ENCODE measurements around the gene MLNR.

GRCh38 chr13:49234741-49235140 lies 14.6 kb downstream of the MLNR start:
- TF ChIP-seq, protein P1, sequence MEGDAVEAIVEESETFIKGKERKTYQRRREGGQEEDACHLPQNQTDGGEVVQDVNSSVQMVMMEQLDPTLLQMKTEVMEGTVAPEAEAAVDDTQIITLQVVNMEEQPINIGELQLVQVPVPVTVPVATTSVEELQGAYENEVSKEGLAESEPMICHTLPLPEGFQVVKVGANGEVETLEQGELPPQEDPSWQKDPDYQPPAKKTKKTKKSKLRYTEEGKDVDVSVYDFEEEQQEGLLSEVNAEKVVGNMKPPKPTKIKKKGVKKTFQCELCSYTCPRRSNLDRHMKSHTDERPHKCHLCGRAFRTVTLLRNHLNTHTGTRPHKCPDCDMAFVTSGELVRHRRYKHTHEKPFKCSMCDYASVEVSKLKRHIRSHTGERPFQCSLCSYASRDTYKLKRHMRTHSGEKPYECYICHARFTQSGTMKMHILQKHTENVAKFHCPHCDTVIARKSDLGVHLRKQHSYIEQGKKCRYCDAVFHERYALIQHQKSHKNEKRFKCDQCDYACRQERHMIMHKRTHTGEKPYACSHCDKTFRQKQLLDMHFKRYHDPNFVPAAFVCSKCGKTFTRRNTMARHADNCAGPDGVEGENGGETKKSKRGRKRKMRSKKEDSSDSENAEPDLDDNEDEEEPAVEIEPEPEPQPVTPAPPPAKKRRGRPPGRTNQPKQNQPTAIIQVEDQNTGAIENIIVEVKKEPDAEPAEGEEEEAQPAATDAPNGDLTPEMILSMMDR (IDR thresholded peaks at IDR 0.05; ENCODE audit: low read length), result no peak
- TF ChIP-seq EZH2 (IDR thresholded peaks at IDR 0.05; ENCODE audit: borderline replicate concordance, low read length), result no peak

All from OCI-LY1 (cell line).